Heart left ventricle (tissue), 16 donors: ENCODE data around the gene FXR2. TPM values are rescaled to one million over a fixed set of nuclear protein-coding genes. Genes with fewer than 3 reads are reported as not detected.
A peak's percentile ranks its signal among the peaks of the same experiment; 100 is the strongest.

Experiments used
- ATAC-seq, 4 donors: fragments of 200-7000 bp; cut with Tn5 transposase; one replicate each; pipeline ENCODE4 v1.9.1; 2020 to 2022; ENCODE audit warnings: moderate library complexity in 4 of 4, mild to moderate bottlenecking in 3 of 4, moderate number of reproducible peaks in 1 of 4
- DNase-seq, 5 donors: peaks; one replicate each; pipeline ENCODE4 v3.0.0-alpha.2; 2020
- H3K27ac ChIP-seq, 12 donors: fragments of 200-600 bp; sonication (generic) in 4 of 12; one replicate each; pipeline versions ENCODE4 v1.5.0 to v1.8.0; 2016 to 2022; ENCODE audit warnings: mild to moderate bottlenecking in 2 of 12
- H3K27me3 ChIP-seq, 9 donors: fragments of 200-600 bp; sonication (generic) in 2 of 9; one replicate each; pipeline versions ENCODE4 v1.5.1 to v1.8.0; 2016 to 2022; ENCODE audit warnings: mild to moderate bottlenecking in 3 of 9
- H3K36me3 ChIP-seq, 9 donors: fragments of 200-600 bp; sonication (generic) in 2 of 9; one replicate each; pipeline versions ENCODE4 v1.5.0 to v1.8.0; 2018 to 2022; ENCODE audit warnings: mild to moderate bottlenecking in 2 of 9
- H3K4me1 ChIP-seq, 12 donors: fragments of 200-600 bp; sonication (generic) in 4 of 12; one replicate each; pipeline versions ENCODE4 v1.5.0 to v1.8.0; 2016 to 2022; ENCODE audit warnings: mild to moderate bottlenecking in 3 of 12
- H3K4me3 ChIP-seq, 12 donors: fragments of 200-600 bp; sonication (generic) in 4 of 12; one replicate each; pipeline versions ENCODE4 v1.5.0 to v1.8.0; 2017 to 2022; ENCODE audit warnings: mild to moderate bottlenecking in 9 of 12, moderate library complexity in 4 of 12
- H3K9me3 ChIP-seq, 12 donors: fragments of 200-600 bp; sonication (generic) in 4 of 12; one replicate each; pipeline versions ENCODE4 v1.5.0 to v1.8.0; 2016 to 2022; ENCODE audit warnings: mild to moderate bottlenecking in 1 of 12
- POLR2A ChIP-seq, 2 donors: fragments of 450-650 bp; IDR thresholded peaks; one replicate each; pipeline ENCODE4 v1.6.1; 2017; ENCODE audit warnings: antibody characterized with exemption in 2 of 2, mild to moderate bottlenecking in 2 of 2, moderate library complexity in 2 of 2
- WGBS, 4 donors: extraction: QIAGEN DNeasy Blood & Tissue Kit in 2 of 4; methylation state at CpG; one replicate each; pipeline versions ENCODE4 v1.1.5 to v1.1.7; 2013 to 2018; 5-methylcytosine and 5-hydroxymethylcytosine counted together
- intact Hi-C, 10 donors: fragments of 100-400 bp; cut with DNase I; formaldehyde crosslinking; loops; one replicate each; pipeline versions ENCODE4 v1.11.1 to v1.14.2; 2022
- polyA plus RNA-seq, 2 donors: library from polyadenylated mRNA; stranded (reverse); fragments of 200-250 nt; gene quantifications; one replicate each; pipeline ENCODE4 v1.2.3, GENCODE V29; 2013
- total RNA-seq, 9 donors: library from RNA; depleted of rRNA in 2 of 9; stranded (reverse); fragments of >200 nt in 2 of 9; fragmentation: NEBNext Ultra II Directional in 3 of 9; extraction: Animal tissue kit (Norgen Biotek cat#: 25700) in 3 of 9; gene quantifications; one replicate each; pipeline versions ENCODE4 v1.1.0 to v1.2.4, GENCODE V29; 2016 to 2023
- TF ChIP-seq, protein P1 (sequence below), 12 donors: fragments of 200-600 bp; sonication (generic) in 4 of 12; IDR thresholded peaks; one replicate each; pipeline versions ENCODE4 v1.5.0 to v1.8.0; 2018 to 2022; ENCODE audit warnings: antibody characterized with exemption in 12 of 12, mild to moderate bottlenecking in 5 of 12
- donor health status: ischemic (EF 13 %, LVEDD 7.1; RV severe dilation, severe dysfunction).
- donor health status: healthy with polysubstance abuse.
- donor health status: DM: no; HTN: yes; CAD: no.
- donor health status: DM: no; HTN: no; CAD: no.
- donor health status: ischemic (EF 25% LVEDD 6.9; RV normal size, moderate dysfunction).
- donor health status: ischemic (EF 25% LVEDD 5.7; RV mildly dilated, moderate dysfunction).
- donor health status: healthy.
- donor health status: DM: yes; HTN: yes; CAD: no.
- donor health status: ischemic (EF 35%, LVEDD 5.7; RV mildly dilated, moderate dysfunction).
- donor health status: nonischemic (EF 11% LVEDD 7.7; RV severe dilation, severe dysfunction).
- donor health status: DM: yes; HTN: yes; CAD: no.
- donor health status: PGD.
- donor health status: ischemic (EF 29% LVEDD 5.4; RV normal size, mild dysfunction).
- donor health status: nonischemic (EF 23%, LVEDD 6.1; RV moderate dilation, normal function).

Gene FXR2
- total and polyA plus RNA-seq, 11 donors = 68.0 to 123 (median 98.6) TPM

DNA sequence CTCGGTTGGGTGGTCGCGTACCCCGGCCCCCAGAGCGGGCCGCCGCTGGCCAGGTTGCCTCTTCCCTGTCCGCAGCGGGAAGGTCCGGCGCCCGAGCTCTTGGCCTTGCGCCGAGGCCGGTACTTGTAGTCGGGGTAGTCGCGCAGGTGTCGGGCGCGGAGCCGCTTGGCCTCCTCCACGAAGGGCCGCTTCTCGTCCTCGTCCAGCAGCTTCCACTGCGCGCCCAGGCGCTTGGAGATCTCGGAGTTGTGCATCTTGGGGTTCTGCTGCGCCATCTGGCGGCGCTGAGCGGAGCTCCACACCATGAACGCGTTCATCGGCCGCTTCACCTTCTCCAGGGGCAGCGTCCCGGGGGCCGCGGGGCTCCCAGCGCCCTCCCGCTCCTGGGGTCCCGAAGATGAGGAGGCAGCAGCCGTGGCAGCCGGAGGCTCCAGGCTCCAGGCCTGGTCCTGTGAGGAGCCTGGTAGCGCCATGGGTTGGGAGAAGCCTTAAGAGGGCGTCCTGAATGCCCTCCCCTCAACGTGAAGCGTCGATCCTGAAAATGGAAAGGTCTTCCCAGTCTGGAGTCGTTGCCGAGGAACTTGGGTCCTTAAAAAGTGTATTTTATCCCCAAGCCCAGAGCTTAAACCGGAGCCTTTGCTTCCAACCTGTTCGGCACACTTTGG is 25.4 kb downstream of the FXR2 start:
- H3K9me3 ChIP-seq = no peaks in the 10 kb centered on the region
- WGBS, 4 donors = 16 to 50% (median 17%) methylated on average over 18 to 56 of the region's 56 CpGs
- peaks cover 3 to 49% (median 26%) of the 10 kb centered on the region in 12 donors for H3K4me1 ChIP-seq
- H3K27me3 ChIP-seq = no peaks in the 10 kb centered on the region
- peak; percentile 68 to 85 (median 80) for ATAC-seq
- peaks cover 6 to 63% (median 48%) of the 10 kb centered on the region in 9 donors for H3K36me3 ChIP-seq
- peak; percentile 80 to 91 (median 88) for DNase-seq
- TF ChIP-seq, protein P1, sequence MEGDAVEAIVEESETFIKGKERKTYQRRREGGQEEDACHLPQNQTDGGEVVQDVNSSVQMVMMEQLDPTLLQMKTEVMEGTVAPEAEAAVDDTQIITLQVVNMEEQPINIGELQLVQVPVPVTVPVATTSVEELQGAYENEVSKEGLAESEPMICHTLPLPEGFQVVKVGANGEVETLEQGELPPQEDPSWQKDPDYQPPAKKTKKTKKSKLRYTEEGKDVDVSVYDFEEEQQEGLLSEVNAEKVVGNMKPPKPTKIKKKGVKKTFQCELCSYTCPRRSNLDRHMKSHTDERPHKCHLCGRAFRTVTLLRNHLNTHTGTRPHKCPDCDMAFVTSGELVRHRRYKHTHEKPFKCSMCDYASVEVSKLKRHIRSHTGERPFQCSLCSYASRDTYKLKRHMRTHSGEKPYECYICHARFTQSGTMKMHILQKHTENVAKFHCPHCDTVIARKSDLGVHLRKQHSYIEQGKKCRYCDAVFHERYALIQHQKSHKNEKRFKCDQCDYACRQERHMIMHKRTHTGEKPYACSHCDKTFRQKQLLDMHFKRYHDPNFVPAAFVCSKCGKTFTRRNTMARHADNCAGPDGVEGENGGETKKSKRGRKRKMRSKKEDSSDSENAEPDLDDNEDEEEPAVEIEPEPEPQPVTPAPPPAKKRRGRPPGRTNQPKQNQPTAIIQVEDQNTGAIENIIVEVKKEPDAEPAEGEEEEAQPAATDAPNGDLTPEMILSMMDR (IDR thresholded peaks at IDR 0.05) = peak; percentile 81 to 98 (median 90)
- TF ChIP-seq POLR2A (IDR thresholded peaks at IDR 0.05) = no peak
- H3K27ac ChIP-seq = peak overlapping the region in 9 of 12 donors; percentile 13 to 89 (median 51)
- H3K4me3 ChIP-seq = peak overlapping the region; percentile 5 to 66 (median 46)
- intact Hi-C loops = loop anchor here in 4 of 10 donors (5.0 to 10.0 kb wide), 2 partner anchors 98 to 235 kb away; partner anchors contain the start of genes KCTD11 (in 2 of the 4), TMEM95 (in 2 of the 4), TP53 (in 2 of the 4) and WRAP53 (in 2 of the 4)

DNA sequence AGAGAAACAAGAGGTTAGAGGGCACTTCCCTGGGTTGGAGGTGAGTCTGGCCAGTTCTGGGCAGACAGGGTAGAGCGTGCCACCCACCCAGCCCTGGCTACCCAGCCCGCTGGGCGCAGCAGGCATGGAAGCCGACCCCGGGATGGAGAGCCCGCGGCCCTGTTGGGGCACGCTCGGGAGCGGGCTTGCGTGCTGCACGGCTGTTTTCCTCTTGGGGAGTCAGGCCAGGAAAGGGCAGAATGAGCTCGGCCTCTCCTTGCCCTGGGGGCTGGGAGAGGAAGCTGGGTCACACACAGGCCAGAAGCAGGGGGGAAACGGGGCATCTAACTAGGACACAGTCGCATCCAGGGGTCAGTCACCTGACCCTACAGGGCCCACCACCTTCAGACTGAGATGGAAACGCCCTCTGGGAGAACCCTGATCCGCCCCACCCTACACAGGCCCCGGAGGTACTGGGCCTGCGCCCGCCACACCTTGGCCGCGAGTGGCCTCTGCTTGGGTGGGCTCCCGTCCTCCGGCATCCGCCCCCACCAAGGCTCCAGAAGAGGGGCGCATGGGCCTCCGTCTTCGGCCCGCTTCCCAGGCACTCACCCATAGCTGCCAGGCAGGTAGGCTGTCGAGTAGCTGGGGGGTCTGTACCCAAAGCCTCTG is 26.0 kb downstream of the FXR2 start:
- peaks cover 3 to 57% (median 42%) of the 10 kb centered on the region in 9 donors for H3K36me3 ChIP-seq
- H3K27me3 ChIP-seq = no peaks in the 10 kb centered on the region
- peaks cover 3 to 51% (median 28%) of the 10 kb centered on the region in 12 donors for H3K4me1 ChIP-seq
- no peak for TF ChIP-seq POLR2A (IDR thresholded peaks at IDR 0.05)
- TF ChIP-seq, protein P1 (IDR thresholded peaks at IDR 0.05) = no peak
- DNase-seq (peak in 1 of 5 donors; percentile 25), ATAC-seq (peak in 1 of 4 donors; percentile 6)
- H3K27ac ChIP-seq = peak overlapping the region in 9 of 12 donors; percentile 13 to 89 (median 51)
- H3K4me3 ChIP-seq = peak overlapping the region; percentile 5 to 66 (median 46)
- intact Hi-C loops = loop anchor here in 4 of 10 donors (5.0 to 10.0 kb wide), 2 partner anchors 99 to 234 kb away; partner anchors contain the start of genes KCTD11 (in 2 of the 4), TMEM95 (in 2 of the 4), TP53 (in 2 of the 4) and WRAP53 (in 2 of the 4)
- no peaks in the 10 kb centered on the region for H3K9me3 ChIP-seq
- 60 to 72% (median 69%) methylated on average over 26 to 30 of the region's 30 CpGs for WGBS, 4 donors

DNA sequence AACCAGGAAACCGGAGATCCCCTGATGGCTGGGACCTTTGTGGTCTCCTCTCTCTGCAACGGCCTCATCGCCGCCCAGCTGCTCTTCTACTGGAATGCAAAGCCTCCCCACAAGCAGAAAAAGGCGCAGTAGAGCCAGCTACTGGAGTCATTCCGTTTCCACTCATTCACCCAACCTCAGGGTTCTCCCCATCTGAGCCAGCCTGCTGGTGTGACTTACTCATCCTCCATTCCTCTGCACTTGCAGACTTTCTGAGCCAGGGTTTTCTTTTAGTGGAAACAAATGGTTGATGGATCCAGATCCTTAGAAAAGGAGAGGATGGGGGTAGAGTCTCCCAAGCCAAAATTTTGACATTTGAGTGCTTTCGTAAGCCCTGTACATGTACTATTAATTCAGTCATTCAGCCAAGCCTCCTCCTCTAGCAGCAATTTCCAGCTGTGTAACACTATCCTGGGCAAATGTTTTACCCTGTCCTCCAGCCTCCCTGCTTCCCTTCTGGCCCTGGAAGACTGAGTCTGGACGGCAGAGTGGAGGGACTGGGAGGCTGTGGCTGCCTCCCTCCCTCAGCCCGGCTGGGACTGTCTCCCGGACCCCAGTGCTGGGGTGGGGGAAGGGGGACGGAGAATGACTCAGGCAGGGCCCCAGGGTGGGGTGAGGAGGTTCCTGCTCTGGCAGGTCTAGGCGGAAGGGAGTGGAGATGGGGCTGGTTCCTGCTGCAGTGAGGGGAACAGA is 27.1 kb downstream of the FXR2 start:
- Histone ChIP-seq H3K9me3 (no peaks in the 10 kb centered on the region), H3K36me3 (peaks cover 0 to 46% (median 31%) of the 10 kb centered on the region in 9 donors), H3K4me3 (peak overlapping the region in 4 of 12 donors; percentile 2 to 15 (median 12)), H3K4me1 (peaks cover 4 to 59% (median 37%) of the 10 kb centered on the region in 12 donors), H3K27ac (peak overlapping the region in 9 of 12 donors; percentile 26 to 89 (median 64)), H3K27me3 (no peaks in the 10 kb centered on the region)
- no peak for TF ChIP-seq POLR2A (IDR thresholded peaks at IDR 0.05)
- TF ChIP-seq, protein P1 (IDR thresholded peaks at IDR 0.05) = no peak
- DNase-seq (peak in 1 of 5 donors; percentile 21), ATAC-seq (no peak)
- 55 to 74% (median 68%) methylated on average over 12 of the region's 12 CpGs for WGBS, 4 donors
- intact Hi-C loops = loop anchor here in 4 of 10 donors (5.0 to 10.0 kb wide), 2 partner anchors 100 to 233 kb away; partner anchors contain the start of genes KCTD11 (in 2 of the 4), TMEM95 (in 2 of the 4), TP53 (in 2 of the 4) and WRAP53 (in 2 of the 4)
